Testis (tissue), 2 donors: ENCODE results near the gene ARSJ.

Source experiments
- POLR2A ChIP-seq: fragments of 450-650 bp; IDR thresholded peaks from one replicate; pipeline ENCODE4 v1.6.1; 2017; ENCODE audit warnings: antibody characterized with exemption, mild to moderate bottlenecking, moderate library complexity
- TF ChIP-seq, protein P1 (sequence below), 3 experiments: fragments of 450-650 bp in 2 of 3; fragments of 200-600 bp in 1 of 3; sonication (generic) in 1 of 3; IDR thresholded peaks; one replicate each; pipeline ENCODE4 v1.5.1; 2016 to 2019; ENCODE audit warnings: antibody characterized with exemption in 3 of 3, mild to moderate bottlenecking in 2 of 3, moderate library complexity in 1 of 3

DNA sequence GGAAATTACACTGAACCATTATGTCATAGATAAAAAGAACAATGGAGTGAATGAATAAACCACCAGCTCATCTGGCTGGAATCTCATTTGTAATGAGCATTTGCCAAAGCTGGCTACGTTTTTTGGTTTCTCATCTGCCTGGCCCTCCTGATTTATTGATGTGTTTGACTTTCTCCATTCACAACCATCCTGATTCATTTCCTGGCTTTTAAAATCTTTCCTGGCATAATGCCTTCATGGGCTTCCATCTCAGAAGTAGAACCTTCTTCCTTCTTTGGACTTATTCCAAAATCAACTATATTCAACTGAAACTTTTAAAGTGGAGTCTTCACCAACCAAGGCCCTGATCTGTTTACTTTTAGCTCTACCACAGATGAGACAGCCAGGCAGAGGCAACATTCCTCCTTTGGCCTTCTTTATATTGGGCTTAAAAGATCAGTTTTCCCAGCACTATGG is 36.0 kb upstream of the ARSJ start:
- TF ChIP-seq, protein P1, sequence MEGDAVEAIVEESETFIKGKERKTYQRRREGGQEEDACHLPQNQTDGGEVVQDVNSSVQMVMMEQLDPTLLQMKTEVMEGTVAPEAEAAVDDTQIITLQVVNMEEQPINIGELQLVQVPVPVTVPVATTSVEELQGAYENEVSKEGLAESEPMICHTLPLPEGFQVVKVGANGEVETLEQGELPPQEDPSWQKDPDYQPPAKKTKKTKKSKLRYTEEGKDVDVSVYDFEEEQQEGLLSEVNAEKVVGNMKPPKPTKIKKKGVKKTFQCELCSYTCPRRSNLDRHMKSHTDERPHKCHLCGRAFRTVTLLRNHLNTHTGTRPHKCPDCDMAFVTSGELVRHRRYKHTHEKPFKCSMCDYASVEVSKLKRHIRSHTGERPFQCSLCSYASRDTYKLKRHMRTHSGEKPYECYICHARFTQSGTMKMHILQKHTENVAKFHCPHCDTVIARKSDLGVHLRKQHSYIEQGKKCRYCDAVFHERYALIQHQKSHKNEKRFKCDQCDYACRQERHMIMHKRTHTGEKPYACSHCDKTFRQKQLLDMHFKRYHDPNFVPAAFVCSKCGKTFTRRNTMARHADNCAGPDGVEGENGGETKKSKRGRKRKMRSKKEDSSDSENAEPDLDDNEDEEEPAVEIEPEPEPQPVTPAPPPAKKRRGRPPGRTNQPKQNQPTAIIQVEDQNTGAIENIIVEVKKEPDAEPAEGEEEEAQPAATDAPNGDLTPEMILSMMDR (IDR thresholded peaks at IDR 0.05) = no peak
- no peak for TF ChIP-seq POLR2A
